ENCODE data around the gene INSC.

INSC gene

DNA sequence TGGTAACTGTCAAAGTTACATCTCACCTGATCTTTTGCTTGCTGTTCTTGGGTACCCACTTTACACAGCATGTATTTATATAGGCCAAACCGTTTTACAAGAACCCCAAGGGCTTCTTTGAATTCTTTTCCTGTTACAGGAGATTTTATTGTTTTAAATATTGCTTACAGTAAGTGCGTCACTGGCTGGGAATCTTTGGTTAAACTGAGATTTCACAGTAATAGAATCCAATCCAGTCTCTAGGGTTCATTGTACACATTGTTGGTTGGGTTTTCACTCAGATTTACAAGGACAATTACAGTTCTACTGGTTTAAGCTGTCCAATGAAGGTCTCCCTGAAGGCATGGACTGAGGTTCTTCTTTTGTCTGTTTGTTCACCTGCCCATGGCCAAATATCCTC, 171.7 kb downstream of the INSC start:
- TF ChIP-seq, protein P1, sequence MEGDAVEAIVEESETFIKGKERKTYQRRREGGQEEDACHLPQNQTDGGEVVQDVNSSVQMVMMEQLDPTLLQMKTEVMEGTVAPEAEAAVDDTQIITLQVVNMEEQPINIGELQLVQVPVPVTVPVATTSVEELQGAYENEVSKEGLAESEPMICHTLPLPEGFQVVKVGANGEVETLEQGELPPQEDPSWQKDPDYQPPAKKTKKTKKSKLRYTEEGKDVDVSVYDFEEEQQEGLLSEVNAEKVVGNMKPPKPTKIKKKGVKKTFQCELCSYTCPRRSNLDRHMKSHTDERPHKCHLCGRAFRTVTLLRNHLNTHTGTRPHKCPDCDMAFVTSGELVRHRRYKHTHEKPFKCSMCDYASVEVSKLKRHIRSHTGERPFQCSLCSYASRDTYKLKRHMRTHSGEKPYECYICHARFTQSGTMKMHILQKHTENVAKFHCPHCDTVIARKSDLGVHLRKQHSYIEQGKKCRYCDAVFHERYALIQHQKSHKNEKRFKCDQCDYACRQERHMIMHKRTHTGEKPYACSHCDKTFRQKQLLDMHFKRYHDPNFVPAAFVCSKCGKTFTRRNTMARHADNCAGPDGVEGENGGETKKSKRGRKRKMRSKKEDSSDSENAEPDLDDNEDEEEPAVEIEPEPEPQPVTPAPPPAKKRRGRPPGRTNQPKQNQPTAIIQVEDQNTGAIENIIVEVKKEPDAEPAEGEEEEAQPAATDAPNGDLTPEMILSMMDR (IDR thresholded peaks at IDR 0.05; ENCODE audit: low read depth, low read length, missing control alignments): no peak
- in situ Hi-C loops (cut with HindIII; ENCODE audit: low sequenced_read_pairs): no loop called here
- DNase-seq (ENCODE audit: low read depth): no peak

DNA sequence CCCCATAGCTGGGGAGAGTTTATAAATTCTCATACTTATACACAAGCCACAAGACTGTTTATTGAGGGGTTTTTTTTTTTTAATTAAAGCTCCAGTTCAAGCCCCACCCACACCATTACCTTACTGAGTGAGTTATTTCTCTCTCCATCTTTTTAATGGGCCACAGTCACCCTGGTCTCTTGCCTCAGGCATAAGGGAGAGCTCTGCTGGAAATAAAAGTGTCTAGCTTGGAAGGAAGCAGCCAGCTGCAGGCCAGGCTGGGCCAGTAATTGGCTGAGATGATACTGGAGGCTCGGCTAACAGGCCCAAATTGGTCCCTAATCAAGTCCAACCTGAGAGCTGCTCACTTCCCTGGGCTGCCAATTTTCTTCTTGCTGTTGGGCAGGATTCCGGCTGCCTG, 174.1 kb downstream of the INSC start:
- TF ChIP-seq, protein P1 (IDR thresholded peaks at IDR 0.05; ENCODE audit: low read depth, low read length, missing control alignments): no peak

More for the DNA sequence above, 171.7 kb downstream of the INSC start:
- no peak overlapping the region for H3K4me3 ChIP-seq (ENCODE audit: low read depth, low read length)

DNA sequence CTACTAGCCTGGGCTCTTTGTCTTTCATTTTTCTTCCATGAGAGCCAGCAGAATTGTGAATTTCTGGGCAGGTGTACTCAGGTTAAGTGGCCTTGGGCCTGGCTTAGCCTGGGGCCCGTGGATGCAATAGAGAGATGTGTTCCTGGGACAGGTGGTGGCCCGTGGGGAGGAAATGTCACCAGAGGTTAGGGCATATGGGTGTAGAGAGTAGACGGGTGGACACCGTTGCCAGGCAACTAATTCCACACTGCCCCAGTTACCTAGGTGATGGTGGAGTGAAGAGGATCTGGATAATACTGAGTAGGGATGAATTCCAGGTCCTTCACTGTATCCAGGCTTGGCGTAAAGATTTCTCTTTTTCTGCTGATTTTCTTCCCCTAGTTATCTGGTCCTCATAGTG, 175.0 kb downstream of the INSC start:
- TF ChIP-seq, protein P1 (IDR thresholded peaks at IDR 0.05; ENCODE audit: low read depth, low read length, missing control alignments): no peak
- no peak overlapping the region for H3K4me3 ChIP-seq (ENCODE audit: low read depth, low read length)
- DNase-seq (ENCODE audit: low read depth): no peak
- in situ Hi-C loops (cut with HindIII; ENCODE audit: low sequenced_read_pairs): no loop called here

More for the DNA sequence above, 174.1 kb downstream of the INSC start:
- in situ Hi-C loops (cut with HindIII; ENCODE audit: low sequenced_read_pairs): no loop called here
- no peak for DNase-seq (ENCODE audit: low read depth)
- H3K4me3 ChIP-seq (ENCODE audit: low read depth, low read length): no peak overlapping the region

DNA sequence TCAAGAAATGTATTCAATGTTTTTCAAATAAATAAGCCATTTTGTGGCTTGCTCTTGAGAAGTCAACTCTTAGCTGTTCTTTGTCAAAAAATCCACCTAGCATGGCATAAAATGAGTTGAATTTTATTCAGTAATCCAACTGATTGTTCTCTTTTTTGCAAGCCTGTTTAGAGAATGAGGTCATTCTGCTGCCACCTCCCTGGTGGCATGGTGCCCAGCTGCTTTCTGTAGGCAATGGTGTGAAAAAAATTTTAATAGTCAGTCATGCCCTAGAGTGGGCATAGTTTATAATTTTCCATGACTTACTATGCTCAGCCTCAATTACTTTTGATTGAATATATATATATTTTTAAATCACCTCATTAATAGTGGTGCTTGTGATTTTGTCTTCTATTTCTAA, 177.2 kb downstream of the INSC start:
- H3K4me3 ChIP-seq (ENCODE audit: low read depth, low read length): no peak overlapping the region
- TF ChIP-seq, protein P1 (IDR thresholded peaks at IDR 0.05; ENCODE audit: low read depth, low read length, missing control alignments): no peak
- in situ Hi-C loops (cut with HindIII; ENCODE audit: low sequenced_read_pairs): no loop called here
- DNase-seq (ENCODE audit: low read depth): no peak

DNA sequence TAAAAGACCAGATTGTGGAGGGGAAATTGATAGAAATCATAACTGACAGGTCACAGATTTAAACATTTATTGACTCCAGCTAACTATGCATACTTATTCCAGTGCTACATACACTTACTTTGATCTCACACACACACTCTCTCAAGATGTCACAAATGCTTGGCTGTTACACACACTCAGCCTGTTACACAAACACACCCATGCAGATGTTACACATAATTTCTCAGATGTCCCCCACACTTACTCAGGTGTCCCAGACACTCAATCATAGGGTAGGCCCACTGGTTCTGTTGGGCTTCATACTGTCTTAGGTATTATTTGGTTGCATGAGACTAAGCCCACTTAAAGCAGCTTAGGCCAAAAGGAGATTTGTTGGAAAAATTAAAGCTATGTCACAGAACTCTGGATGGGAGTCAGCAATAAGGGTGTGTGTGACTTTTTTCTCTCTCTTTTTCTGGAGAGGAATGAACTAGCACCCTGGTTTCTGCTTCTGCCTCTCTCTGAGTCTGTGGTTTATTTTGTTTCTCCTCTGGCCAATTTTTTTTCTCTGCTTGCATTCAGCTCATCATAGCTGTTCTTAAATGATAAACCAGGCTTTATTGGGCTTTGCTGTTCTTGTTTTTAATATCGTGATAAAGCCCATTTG, 179.4 kb downstream of the INSC start:
- TF ChIP-seq, protein P1 (IDR thresholded peaks at IDR 0.05; ENCODE audit: low read depth, low read length, missing control alignments): no peak
- H3K4me3 ChIP-seq (ENCODE audit: low read depth, low read length): no peak overlapping the region
- in situ Hi-C loops (cut with HindIII; ENCODE audit: low sequenced_read_pairs): no loop called here
- DNase-seq (ENCODE audit: low read depth): no peak

DNA sequence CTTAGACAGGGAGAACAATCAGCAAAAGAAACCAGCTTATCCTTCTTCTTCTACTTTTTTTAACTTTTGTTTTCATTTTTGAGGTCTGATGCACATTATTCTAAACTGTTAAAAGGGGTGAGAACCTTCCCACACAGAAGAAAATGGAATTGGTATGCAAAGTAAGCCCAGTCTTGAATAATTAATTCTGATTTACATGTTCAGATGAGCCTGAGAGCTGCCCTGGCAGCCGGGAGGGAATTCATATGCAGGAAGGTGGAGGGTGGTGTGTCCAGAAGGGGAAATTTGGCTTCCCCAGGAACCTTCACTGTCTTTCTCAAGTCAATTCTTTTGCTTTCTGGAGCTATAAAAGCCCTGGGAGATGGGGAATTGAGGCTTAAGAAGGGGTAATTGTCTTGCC, 181.0 kb downstream of the INSC start:
- no peak overlapping the region for H3K4me3 ChIP-seq (ENCODE audit: low read depth, low read length)
- no peak for DNase-seq (ENCODE audit: low read depth)
- TF ChIP-seq, protein P1 (IDR thresholded peaks at IDR 0.05; ENCODE audit: low read depth, low read length, missing control alignments): no peak
- in situ Hi-C loops (cut with HindIII; ENCODE audit: low sequenced_read_pairs): no loop called here

Data from astrocyte of the cerebellum (primary cell).